HepG2 (cell line): ENCODE data around the gene CACNA1I. TPM values are rescaled to one million over a fixed set of nuclear protein-coding genes. Genes with fewer than 3 reads are reported as not detected.

ENCODE experiments used
- ATAC-seq: fragments of 200-7000 bp; cut with Tn5 transposase; 3 replicates; pipeline ENCODE4 v1.9.1; 2020; ENCODE audit warnings: mild to moderate bottlenecking, moderate library complexity
- BruUV-seq: library from RNA; stranded (reverse); fragments of 400-500 nt; replicated peaks from 2 replicates; lab custom pipeline; 2021; lab: Mats Ljungman, UMichigan
- CTCF ChIA-PET: fragments of 300-600 bp; formaldehyde crosslinking; extraction: SDS; loops from one replicate; lab custom pipeline; 2021; ENCODE audit warnings: low total read pairs, inconsistent platforms, low intra/inter-chr PET ratio; lab: Yijun Ruan, JAX
- POLR2A ChIA-PET: fragments of 350-600 bp; sonication (Branson Sonifier 250); formaldehyde crosslinking; loops from one replicate; lab custom pipeline; 2020; ENCODE audit warnings: antibody characterized with exemption, inconsistent platforms; lab: Yijun Ruan, JAX
- DNase-seq: peaks from one replicate; pipeline ENCODE4 v3.0.0-alpha.2; 2015; ENCODE audit warnings: low spot score
- FAIRE-seq: peaks from 3 replicates; lab custom pipeline; 2011; peaks lifted over from hg19 to GRCh38; lab: Jason Lieb, UNC
- H2AFZ ChIP-seq: one replicate; pipeline ENCODE4 v1.6.1; 2011; ENCODE audit warnings: low read length, inconsistent platforms
- H3K27ac ChIP-seq: fragments of 300-600 bp; 3 replicates; pipeline ENCODE4 v1.8.0; 2011; ENCODE audit warnings: mixed run types, mild to moderate bottlenecking, mixed read lengths, low read length, inconsistent platforms; ENCODE audit not compliant: insufficient read depth; ENCODE audit errors: extremely low read length
- H3K27me3 ChIP-seq, 2 experiments: fragments of 200-600 bp in 1 of 2; 2 replicates in 1 of 2; 3 replicates in 1 of 2; pipeline versions ENCODE4 v1.6.0 to v1.8.0; 2011; ENCODE audit warnings: low read length in 2 of 2, mild to moderate bottlenecking in 2 of 2, moderate library complexity in 2 of 2, inconsistent platforms in 1 of 2; ENCODE audit not compliant: insufficient read depth in 2 of 2, control insufficient read depth in 1 of 2
- H3K36me3 ChIP-seq, 2 experiments: fragments of 200-600 bp in 1 of 2; replicated peaks in 1 of 2; 2 replicates in 1 of 2; 3 replicates in 1 of 2; pipeline versions ENCODE4 v1.5.1 to v1.8.0; 2011; ENCODE audit warnings: low read length in 2 of 2, inconsistent platforms in 1 of 2; ENCODE audit not compliant: insufficient read depth in 2 of 2, control insufficient read depth in 1 of 2
- H3K4me1 ChIP-seq: 2 replicates; pipeline ENCODE4 v1.5.1; 2012; ENCODE audit warnings: low read length, inconsistent platforms; ENCODE audit not compliant: insufficient read depth
- H3K4me2 ChIP-seq: 2 replicates; pipeline ENCODE4 v1.6.0; 2011; ENCODE audit warnings: low read depth, low read length, inconsistent platforms
- H3K4me3 ChIP-seq, 3 experiments: fragments of 200-600 bp in 1 of 3; sonication (generic), shearing (Covaris generic) in 1 of 3; replicated peaks in 1 of 3; 2 replicates each; pipeline ENCODE4 v1.5.1; 2011 to 2016; ENCODE audit warnings: low read length in 3 of 3, inconsistent platforms in 2 of 3, low read depth in 2 of 3, mild to moderate bottlenecking in 2 of 3, control low read depth in 1 of 3, mixed read lengths in 1 of 3; ENCODE audit not compliant: insufficient read depth in 1 of 3
- H3K79me2 ChIP-seq: one replicate; pipeline ENCODE4 v1.6.1; 2011; ENCODE audit warnings: low read length, inconsistent platforms; ENCODE audit not compliant: insufficient read depth
- H3K9ac ChIP-seq: 2 replicates; pipeline ENCODE4 v1.6.0; 2011; ENCODE audit warnings: mild to moderate bottlenecking, low read depth, low read length, inconsistent platforms; ENCODE audit not compliant: insufficient read depth
- H3K9me3 ChIP-seq: 2 replicates; pipeline ENCODE4 v1.5.1; 2012; ENCODE audit warnings: mild to moderate bottlenecking, low read length
- H4K20me1 ChIP-seq: 2 replicates; pipeline ENCODE4 v1.6.0; 2011; ENCODE audit warnings: inconsistent platforms, mild to moderate bottlenecking, low read length, moderate library complexity; ENCODE audit not compliant: insufficient read depth
- EZH2 ChIP-seq: conservative IDR thresholded peaks from 2 replicates; pipeline ENCODE4 v1.6.1; 2012; ENCODE audit warnings: mild to moderate bottlenecking, low read depth, low read length, moderate library complexity
- ISX ChIP-seq: sonication (generic); formaldehyde crosslinking; conservative IDR thresholded peaks from 2 replicates; pipeline ENCODE4 v1.5.0; 2020; ENCODE audit warnings: missing genetic modification reagents
- NONO ChIP-seq, 2 experiments: fragments of 450-650 bp in 1 of 2; sonication (generic) in 1 of 2; formaldehyde crosslinking in 1 of 2; IDR thresholded peaks in 1 of 2; conservative IDR thresholded peaks in 1 of 2; 2 replicates each; pipeline versions ENCODE4 v1.6.1 to v1.8.0; 2017 to 2022; ENCODE audit warnings: mild to moderate bottlenecking in 1 of 2, missing genetic modification reagents in 1 of 2, moderate library complexity in 1 of 2
- ZNF160 ChIP-seq: sonication (generic); formaldehyde crosslinking; IDR thresholded peaks from 2 replicates; pipeline ENCODE4 v1.8.0; 2022; ENCODE audit warnings: mild to moderate bottlenecking, inconsistent platforms, missing genetic modification reagents
- ZNF207 ChIP-seq: fragments of 450-650 bp; IDR thresholded peaks from 2 replicates; pipeline ENCODE4 v1.6.1; 2016; ENCODE audit warnings: antibody characterized with exemption, borderline replicate concordance
- ZNF367 ChIP-seq: sonication (generic); formaldehyde crosslinking; IDR thresholded peaks from 2 replicates; pipeline ENCODE4 v1.4.0; 2020; ENCODE audit warnings: missing genetic modification reagents, borderline replicate concordance
- ZNF883 ChIP-seq: sonication (generic); formaldehyde crosslinking; IDR thresholded peaks from 2 replicates; pipeline ENCODE4 v1.5.1; 2020; ENCODE audit warnings: mild to moderate bottlenecking, missing genetic modification reagents; ENCODE audit errors: not compliant biosample characterization
- WGBS: methylation state at CpG from one replicate; pipeline ENCODE4 v1.1.6; 2017; ENCODE audit warnings: low lambda C conversion rate; 5-methylcytosine and 5-hydroxymethylcytosine counted together
- in situ Hi-C: cut with HindIII; loops from 2 replicates; pipeline ENCODE4 v1.10.0; 2017; ENCODE audit warnings: low pct_unique_long_range_greater_than_20kb; ENCODE audit not compliant: extremely low pct_ligation_motif_present
- intact Hi-C: fragments of 100-400 bp; cut with micrococcal nuclease; formaldehyde crosslinking; loops from one replicate; pipeline ENCODE4 v1.10.0; 2022; ENCODE audit not compliant: unreplicated experiment
- polyA plus RNA-seq, 8 experiments: library from polyadenylated mRNA; depleted of rRNA in 3 of 8; stranded (reverse) in 7 of 8; unstranded in 1 of 8; fragments of >200 nt; fragmentation: Illumina TruSeq in 4 of 8; extraction: Trizol in 4 of 8; gene quantifications; 2 replicates each; pipeline versions ENCODE4 v1.2.1 to v1.2.3, GENCODE V29; 2011 to 2016; ENCODE audit warnings: low read depth in 4 of 8, missing spikeins in 1 of 8, mixed read lengths in 1 of 8; ENCODE audit not compliant: insufficient read depth in 1 of 8
- total RNA-seq, 5 experiments: library from RNA; depleted of rRNA; stranded (reverse); fragments of >200 nt; fragmentation: Illumina TruSeq; extraction: Trizol; gene quantifications; 2 replicates each; pipeline ENCODE4 v1.2.3, GENCODE V29; 2016; ENCODE audit warnings: low read depth in 1 of 5
- TF ChIP-seq, protein P1 (sequence below): fragments of 450-650 bp; IDR thresholded peaks from 2 replicates; pipeline ENCODE4 v1.6.1; 2016
- TF ChIP-seq, protein P2 (sequence below): sonication (generic); formaldehyde crosslinking; IDR thresholded peaks from 2 replicates; pipeline ENCODE4 v1.9.0; 2021; ENCODE audit warnings: missing genetic modification reagents, borderline replicate concordance

Gene CACNA1I
- total and polyA plus RNA-seq, 2 of the 13 experiments (the other 11 are each of a cell fraction or from before 2014, with no cell fraction given), result not detected

GRCh38 chr22:39686178-39686620, 115.6 kb downstream of the CACNA1I start:
- Histone ChIP-seq H3K27me3 (peaks cover 14 to 61% of the 10 kb centered on the region in 2 experiments), H3K4me2 (no peak overlapping the region), H4K20me1 (no peaks in the 10 kb centered on the region), H3K36me3 (no peaks in the 10 kb centered on the region), H3K79me2 (no peaks in the 10 kb centered on the region), H3K4me1 (no peaks in the 10 kb centered on the region), H3K4me3 (no peak overlapping the region), H3K9ac (no peak overlapping the region), H2AFZ (no peak overlapping the region), H3K9me3 (no peaks in the 10 kb centered on the region), H3K27ac (no peak overlapping the region)
- no TSS peak for BruUV-seq
- ATAC-seq (no peak), DNase-seq (no peak), FAIRE-seq (no peak)
- intact Hi-C loops (no loop called here), in situ Hi-C loops (no loop called here)
- POLR2A ChIA-PET, result no interaction called here
- no peak for TF ChIP-seq ZNF367
- no peak for TF ChIP-seq ISX (CRISPR knock-in tag)
- no peak for TF ChIP-seq NONO (IDR thresholded peaks at IDR 0.05)
- TF ChIP-seq NONO (CRISPR knock-in tag; conservative IDR thresholded peaks at IDR 0.05), result no peak
- no peak for TF ChIP-seq ZNF207
- TF ChIP-seq ZNF160 (CRISPR knock-in tag), result no peak
- WGBS, result 61% methylated on average over 11 of the region's 39 CpGs
- CTCF ChIA-PET, result no interaction called here

DNA sequence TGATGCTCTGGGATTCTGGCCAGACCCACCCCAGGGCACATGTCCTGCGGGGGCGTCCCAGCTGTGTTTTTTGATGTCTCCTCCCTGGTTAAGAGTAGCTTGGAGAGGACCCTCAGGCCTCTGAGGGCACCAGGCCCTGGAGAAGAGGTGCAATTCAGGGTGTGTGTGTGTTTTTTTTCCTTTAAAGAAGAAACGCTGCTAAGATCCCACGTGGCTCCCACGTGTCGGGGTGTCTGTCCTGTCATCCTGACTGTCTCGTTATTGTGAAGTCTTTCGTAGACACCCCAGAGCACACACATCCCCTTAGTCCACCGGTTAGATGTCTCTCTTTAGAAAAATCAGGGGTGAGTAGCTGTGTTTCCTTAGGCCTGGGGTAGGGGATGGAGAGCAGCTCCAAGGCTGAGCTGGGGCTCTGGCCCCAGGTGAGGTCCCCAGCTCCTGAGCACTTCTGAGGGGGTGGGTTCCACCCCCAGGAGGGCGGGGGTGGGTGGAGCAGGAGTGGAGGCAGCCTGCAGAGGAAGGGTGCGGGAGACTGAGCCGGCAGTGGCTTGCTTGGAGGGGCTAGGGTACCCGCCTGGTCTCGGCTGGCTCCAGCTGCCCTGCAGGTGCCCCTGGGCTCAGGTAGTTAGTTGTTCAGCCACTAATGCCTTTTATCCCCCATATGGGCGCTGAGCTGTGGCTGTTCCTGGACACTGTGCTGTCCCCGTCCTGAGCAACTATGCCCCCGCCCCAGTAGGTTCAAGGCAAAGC, 116.4 kb downstream of the CACNA1I start:
- WGBS, result 1% methylated on average over 10 of the region's 17 CpGs
- POLR2A ChIA-PET, result no interaction called here
- Histone ChIP-seq H4K20me1 (no peaks in the 10 kb centered on the region), H3K9me3 (no peaks in the 10 kb centered on the region), H3K4me3 (no peak overlapping the region), H3K4me2 (no peak overlapping the region), H3K79me2 (no peaks in the 10 kb centered on the region), H3K27ac (no peak overlapping the region), H3K9ac (no peak overlapping the region), H3K27me3 (peaks cover 16 to 64% of the 10 kb centered on the region in 2 experiments), H3K36me3 (no peaks in the 10 kb centered on the region), H3K4me1 (no peaks in the 10 kb centered on the region), H2AFZ (no peak overlapping the region)
- ATAC-seq (no peak), DNase-seq (no peak), FAIRE-seq (no peak)
- BruUV-seq, result no TSS peak
- in situ Hi-C loops (no loop called here), intact Hi-C loops (no loop called here)
- TF ChIP-seq ZNF883 (no peak), EZH2 (peak; percentile 91)
- TF ChIP-seq, protein P1, sequence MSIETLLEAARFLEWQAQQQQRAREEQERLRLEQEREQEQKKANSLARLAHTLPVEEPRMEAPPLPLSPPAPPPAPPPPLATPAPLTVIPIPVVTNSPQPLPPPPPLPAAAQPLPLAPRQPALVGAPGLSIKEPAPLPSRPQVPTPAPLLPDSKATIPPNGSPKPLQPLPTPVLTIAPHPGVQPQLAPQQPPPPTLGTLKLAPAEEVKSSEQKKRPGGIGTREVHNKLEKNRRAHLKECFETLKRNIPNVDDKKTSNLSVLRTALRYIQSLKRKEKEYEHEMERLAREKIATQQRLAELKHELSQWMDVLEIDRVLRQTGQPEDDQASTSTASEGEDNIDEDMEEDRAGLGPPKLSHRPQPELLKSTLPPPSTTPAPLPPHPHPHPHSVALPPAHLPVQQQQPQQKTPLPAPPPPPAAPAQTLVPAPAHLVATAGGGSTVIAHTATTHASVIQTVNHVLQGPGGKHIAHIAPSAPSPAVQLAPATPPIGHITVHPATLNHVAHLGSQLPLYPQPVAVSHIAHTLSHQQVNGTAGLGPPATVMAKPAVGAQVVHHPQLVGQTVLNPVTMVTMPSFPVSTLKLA, result peak; percentile 93
- TF ChIP-seq, protein P2, sequence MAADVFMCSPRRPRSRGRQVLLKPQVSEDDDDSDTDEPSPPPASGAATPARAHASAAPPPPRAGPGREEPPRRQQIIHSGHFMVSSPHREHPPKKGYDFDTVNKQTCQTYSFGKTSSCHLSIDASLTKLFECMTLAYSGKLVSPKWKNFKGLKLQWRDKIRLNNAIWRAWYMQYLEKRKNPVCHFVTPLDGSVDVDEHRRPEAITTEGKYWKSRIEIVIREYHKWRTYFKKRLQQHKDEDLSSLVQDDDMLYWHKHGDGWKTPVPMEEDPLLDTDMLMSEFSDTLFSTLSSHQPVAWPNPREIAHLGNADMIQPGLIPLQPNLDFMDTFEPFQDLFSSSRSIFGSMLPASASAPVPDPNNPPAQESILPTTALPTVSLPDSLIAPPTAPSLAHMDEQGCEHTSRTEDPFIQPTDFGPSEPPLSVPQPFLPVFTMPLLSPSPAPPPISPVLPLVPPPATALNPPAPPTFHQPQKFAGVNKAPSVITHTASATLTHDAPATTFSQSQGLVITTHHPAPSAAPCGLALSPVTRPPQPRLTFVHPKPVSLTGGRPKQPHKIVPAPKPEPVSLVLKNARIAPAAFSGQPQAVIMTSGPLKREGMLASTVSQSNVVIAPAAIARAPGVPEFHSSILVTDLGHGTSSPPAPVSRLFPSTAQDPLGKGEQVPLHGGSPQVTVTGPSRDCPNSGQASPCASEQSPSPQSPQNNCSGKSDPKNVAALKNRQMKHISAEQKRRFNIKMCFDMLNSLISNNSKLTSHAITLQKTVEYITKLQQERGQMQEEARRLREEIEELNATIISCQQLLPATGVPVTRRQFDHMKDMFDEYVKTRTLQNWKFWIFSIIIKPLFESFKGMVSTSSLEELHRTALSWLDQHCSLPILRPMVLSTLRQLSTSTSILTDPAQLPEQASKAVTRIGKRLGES (CRISPR knock-in tag), result no peak
- CTCF ChIA-PET, result no interaction called here
